ENCODE measurements around the gene DAP.
"Not testable (repeated sequence)": the region's sequence is repeated elsewhere in the genome, so short reads cannot be mapped to it uniquely, and the experiment has no call there.

DAP gene, protein sequence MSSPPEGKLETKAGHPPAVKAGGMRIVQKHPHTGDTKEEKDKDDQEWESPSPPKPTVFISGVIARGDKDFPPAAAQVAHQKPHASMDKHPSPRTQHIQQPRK

DNA sequence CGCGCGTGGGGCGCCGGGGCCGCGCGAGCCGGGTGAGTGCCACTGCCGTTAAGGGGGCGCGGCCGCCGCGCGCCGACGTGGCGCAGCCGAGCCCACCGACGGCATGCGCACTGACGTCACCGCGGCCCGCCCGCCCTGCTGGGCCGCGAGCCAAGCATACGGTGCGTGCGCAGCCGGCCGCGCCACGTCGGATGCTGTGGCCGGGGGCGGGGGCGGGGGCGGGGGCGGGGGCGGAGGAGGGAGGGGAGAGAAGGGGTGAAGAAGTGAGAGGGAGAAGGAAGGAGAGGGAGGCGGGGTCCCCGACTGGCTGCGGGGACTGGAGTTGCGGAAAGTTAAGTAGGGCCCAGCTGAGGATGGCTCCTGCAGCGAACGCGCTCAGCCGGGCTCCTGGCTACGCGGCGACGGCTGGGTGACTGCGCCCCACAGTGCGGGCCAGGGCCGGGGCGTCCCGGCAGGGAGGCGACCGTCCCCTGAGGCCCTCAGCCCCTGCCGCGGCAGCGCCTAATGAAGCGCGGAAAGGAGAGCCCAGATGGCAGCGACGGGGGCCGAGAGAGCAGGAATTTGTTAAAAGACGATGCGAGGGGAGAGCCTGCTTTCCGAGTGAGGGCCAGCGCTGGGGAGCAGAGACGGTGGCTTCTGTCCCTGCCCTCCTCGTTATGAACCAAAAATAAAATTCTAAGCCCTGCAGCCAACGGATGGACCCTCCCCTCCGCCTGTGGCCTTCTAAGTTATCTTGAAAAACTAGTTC is at the start of gene DAP:
Gene DAP (minus strand): TSS at position 50 of the 748 bp plus-strand sequence. CDS start 166 bp downstream, outside the sequence.
- in situ Hi-C loops (cut with MboI; ENCODE audit: low sequenced_read_pairs): no loop called here

DNA sequence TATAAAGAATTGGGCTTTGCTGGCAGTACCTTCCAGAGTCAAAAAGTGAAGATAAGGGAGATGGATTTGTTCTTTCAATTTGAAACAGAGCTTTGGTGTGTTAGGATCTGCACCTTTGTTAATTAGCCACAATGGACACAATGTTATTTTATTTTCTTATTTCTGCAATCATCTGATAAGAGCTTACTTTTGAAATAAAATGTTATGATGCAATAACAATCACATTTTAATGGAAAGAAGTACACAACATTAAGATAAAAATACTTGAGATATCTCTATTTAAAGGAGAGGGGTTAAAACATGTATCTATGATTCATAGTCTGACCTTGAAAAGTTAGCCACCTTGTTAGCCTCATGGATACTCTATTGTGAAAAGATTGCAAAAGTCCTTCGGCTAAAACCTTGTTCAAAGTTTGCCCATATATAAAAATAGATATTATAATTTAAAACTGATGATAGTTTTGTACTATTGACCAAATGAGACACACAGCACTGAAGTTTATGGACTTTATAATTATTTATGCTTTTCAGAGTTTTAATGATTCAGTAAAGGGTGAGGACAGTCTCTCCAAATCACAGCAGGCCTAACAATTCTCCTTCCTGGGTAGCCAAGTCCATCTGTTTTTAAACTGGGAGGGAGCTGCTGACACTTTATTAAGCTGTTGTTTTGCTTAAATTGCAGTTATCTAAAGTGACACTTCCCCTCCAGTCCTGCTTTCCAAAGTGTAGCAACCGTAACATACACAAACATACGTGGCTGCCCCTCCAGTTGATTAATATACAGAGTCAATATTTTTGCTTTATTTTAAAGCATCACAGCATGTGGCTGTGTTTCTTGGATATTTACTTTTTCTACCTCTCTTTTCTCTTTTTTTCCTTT is 47.6 kb upstream of the DAP start:
- in situ Hi-C loops (cut with MboI; ENCODE audit: low sequenced_read_pairs): no loop called here

DNA sequence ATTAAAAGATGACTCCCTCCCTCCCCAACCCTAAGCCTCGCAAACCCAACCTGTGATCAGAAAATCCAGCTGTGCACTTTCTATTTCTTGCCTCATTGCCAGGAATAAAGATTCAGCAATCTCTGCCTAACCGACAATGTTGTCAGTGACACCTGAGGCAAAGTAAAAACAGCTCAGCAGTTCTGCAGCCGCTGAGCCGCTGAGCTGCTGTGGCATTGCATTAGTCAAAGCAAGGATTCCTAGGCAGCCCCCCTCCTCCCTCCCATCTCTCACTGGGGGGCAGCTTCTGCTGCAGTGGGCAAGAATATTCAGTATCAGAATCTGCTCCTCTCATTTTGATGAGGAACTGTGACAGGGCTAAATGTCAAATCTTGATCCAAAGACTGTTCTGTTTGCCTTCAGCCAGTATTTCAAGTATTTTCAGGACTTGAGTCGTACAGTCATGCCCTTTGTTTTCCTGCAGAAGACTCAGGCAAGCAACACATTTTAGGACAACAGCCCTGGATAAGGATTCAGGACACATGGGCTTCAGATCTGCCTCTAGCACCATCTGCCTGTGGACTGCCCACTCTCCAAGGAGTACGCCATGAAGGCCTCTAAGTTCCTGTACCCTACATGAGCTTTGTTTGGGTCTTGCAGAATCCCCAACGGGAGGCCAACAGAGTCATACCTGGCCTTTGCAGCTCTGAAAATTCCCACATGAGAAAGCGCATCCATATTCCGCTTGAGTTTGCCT is 41.1 kb upstream of the DAP start:
- in situ Hi-C loops (cut with MboI; ENCODE audit: low sequenced_read_pairs): no loop called here

DNA sequence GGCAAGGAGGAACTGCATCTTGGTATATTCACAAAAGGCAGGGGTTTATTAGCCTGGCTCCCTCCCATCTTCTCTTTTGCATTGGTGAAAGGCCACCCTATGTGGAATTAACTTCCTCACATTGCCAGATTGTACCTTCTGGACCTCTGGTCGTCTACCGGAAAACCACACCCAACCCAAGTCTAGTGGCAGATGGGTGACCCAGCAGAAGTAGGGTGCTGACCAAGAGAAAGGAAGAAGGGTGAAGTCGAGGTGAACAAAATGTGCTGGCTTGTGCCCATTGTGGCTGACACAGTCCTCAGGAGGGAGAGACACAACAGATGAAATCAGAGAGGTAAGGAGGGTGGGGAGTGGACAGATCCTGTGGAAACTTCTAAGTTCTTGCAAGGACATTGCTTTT is 39.8 kb upstream of the DAP start:
- in situ Hi-C loops (cut with MboI; ENCODE audit: low sequenced_read_pairs): no loop called here

DNA sequence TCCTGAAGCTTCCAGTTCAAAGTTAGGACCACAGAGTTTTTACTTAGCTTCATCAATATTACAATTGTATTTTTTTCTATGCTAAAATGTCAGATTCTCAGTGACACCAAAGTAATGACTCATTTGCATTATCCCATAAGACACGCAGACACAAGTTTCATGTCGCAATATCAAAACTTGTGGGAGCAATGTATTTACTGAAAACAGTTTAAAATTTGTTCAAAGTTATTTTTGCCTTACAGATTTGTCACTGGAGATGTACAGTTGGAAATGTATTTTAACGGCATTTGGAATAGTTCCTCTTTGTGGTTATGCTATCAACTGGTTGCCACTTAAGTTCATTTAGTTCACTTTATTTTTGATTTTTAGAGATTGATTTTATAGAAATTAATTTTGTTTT is 36.2 kb upstream of the DAP start:
- in situ Hi-C loops (cut with MboI; ENCODE audit: low sequenced_read_pairs): no loop called here

DNA sequence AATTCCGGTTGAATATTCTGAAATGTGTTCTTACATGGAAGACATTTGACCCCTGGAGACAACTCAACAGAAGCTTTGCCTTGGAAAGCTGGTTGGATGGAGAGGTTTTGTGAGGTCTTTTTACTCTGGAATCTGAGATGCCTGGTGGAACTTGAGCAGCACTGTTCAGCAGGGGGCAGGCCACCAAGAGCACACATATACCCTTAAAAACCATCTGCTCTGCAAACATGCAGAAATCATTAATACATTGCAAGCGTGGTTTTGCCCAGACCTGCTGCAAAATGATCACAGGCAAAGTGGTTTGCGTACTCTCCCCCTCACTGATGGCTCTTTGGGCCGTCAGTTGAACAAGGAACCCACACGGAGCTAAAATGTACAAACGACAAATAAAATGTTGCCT is 32.8 kb upstream of the DAP start:
- in situ Hi-C loops (cut with MboI; ENCODE audit: low sequenced_read_pairs): no loop called here

DNA sequence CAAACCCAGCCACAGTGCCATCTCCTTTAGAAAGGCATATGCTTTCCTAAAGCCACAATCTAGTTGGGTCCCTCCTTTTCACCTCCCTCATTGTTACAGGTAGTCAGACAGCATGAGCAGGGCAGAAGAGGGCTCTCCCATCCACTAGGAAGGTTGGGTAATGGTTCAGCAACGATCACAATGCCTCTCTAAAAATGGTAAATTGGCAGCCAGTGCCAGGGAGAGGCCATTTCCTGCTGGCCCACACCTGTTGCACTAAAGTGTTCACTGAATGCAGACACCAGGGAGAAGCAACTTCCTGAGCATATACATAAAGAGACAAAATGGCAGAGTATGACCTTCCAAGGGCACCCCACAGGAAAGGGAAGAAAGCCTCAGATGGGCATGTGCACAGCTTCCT is 31.3 kb upstream of the DAP start:
- in situ Hi-C loops (cut with MboI; ENCODE audit: low sequenced_read_pairs): no loop called here

DNA sequence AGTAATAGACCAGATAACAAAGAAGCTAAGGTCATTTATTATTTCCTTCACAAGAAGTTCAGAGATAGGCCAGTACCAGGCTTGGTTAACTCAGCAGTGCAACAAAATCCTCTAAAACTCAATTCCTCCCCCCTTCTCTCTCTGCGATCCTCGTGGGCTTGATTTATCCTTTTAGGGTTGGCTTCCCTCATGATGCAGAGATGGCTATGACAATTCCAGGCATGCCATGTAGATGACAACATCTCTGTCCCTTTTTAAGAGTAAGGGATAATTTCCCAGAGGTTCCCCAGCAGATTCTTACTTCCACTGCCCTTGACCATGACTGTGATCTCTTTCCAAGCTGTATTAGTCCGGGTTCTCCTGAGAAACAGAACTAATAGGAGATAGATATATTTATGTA is 28.7 kb upstream of the DAP start:
- in situ Hi-C loops (cut with MboI; ENCODE audit: low sequenced_read_pairs): no loop called here

DNA sequence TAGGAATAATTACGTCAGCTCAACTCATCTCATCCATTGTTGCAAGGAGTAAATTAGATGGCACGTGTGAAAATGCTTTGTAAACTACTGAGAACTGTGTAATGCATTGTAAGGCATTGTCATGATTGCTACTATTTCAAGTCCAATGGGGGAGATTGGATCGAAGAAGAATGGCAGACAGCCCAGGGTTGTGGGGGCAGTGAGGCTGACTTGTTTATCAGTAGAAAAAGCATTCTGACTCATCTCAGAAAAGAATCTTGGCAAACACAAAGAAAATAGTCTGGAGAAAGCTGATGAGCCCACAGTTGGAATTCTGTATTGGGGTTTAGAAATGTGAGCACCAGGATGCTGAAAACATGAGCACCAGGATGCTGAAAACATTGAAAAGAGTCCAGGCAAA is 28.0 kb upstream of the DAP start:
- in situ Hi-C loops (cut with MboI; ENCODE audit: low sequenced_read_pairs): no loop called here

DNA sequence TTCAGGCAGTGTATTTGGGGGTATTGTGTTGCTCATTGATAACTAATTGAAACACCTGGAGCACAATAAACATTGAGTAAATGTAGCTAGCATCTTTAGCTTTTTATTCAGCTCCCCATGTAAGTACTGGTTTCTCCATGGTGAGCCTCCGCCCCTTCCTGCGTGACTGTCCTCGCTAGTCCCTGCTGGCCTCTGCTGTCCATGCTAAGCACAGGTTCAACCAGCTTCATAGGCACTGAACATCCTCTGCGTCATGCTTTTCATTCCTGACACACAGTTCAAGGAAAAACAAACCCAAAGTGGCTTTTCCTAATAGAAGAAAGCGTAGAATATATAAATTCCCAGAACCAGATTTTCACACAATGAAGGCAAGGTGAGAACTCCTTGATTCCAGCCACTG is 27.3 kb upstream of the DAP start:
- in situ Hi-C loops (cut with MboI; ENCODE audit: low sequenced_read_pairs): no loop called here

DNA sequence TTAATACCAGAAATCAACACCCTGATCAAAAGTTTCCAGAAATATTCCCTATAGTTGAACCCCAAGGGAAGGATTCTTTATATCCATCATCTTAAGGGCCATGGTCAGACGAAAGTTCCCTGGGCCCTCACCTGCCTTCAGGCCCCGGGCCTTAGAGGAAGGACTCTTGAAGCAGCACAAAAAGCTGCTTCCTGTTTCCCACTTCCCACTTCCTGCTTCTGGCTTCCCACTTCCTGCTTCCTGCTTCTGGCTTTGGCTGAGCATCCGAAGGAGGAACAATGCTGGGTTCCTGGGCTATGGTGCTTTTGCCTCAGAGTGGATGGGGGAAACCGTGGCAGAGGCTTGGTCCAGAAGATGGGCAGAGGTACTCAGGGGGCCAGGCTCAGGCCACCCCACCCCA is 25.8 kb upstream of the DAP start:
- in situ Hi-C loops (cut with MboI; ENCODE audit: low sequenced_read_pairs): no loop called here

DNA sequence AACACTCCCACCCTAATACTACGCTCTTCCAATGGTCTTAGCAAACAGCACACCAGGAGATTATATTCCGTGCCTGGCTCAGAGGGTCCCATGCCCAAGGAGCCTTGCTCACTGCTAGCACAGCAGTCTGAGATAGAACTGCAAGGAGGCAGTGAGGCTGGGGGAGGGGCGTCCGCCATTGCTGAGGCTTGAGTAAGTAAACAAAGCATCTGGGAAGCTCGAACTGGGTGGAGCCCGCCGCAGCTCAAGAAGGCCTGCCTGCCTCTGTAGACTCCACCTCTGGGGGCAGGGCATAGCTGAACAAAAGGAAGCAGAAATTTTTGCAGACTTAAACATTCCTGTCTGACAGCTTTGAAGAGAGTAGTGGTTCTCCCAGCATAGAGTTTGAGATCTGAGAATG is 19.2 kb upstream of the DAP start:
- in situ Hi-C loops (cut with MboI; ENCODE audit: low sequenced_read_pairs): not testable (repeated sequence)

DNA sequence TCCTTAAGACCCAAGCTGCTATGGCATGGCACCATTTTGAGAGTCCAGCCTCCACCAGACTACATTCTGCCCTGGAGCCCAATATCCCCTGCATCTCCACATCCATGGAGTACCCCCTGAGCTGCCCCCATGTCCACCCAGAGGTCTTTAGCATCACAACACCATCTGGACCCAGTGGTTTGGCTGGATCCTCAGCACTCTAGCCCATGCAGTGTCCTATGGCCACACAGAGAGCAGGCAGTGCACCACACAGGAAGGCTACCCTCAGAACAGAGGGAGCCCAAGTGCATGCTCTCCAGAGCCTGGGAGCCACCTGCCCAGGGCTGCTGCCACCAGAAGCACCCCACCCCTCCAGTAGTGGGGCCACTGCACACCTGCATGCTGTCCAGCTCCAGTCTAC is 18.6 kb upstream of the DAP start:
- in situ Hi-C loops (cut with MboI; ENCODE audit: low sequenced_read_pairs): no loop called here

DNA sequence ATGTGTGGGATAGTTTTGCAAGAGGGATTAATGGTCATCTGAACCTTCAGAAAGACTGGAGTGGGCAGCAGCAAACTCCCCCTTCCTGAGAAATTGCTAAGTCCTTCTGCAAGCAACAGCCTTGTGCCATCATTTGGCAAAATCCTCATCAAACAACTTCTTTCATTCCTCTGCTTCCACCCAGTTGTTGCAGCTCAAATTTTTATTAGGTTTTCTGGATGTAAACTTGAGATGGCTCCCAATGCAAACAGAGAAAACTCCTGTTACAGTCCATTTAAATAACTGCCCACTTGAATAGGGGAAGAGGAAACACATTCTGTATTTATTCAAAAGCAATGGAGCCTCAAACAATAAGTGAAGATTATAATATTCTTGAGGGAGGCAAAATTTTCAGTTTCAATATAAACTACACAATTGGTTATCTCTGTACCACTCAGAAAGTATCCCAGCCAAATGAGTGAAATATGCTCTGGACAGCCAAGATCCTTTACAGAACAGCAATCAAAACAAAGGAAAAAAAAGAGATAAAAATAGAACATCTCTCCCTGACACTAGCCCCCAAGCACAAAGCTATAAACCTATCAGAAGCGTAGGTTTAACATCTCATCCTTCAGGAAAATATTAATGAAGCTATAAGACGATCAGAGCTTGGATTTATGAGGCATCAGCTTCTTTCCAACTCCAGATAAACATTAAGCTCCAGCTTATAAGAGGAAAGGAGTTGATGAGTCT is 17.3 kb upstream of the DAP start:
- in situ Hi-C loops (cut with MboI; ENCODE audit: low sequenced_read_pairs): no loop called here

DNA sequence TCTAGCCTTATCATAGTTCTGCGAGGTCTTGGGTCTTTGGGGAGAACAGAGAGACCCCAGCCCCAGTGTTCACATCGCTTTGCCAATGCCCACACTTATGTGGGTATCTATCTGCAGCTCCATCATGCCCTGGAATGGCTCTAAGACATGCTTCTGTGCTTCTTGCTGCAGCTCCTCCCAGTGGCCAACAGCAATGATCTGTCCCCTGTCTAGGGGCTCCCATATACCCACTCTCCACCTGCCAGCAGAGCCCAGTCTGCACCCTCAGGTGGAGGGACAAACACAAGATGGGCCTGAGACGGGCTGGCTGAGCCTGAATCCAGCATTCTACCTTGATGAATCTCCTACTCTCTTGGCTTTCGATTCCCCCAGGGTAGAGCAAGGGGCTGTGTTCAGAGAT is 14.6 kb upstream of the DAP start:
- in situ Hi-C loops (cut with MboI; ENCODE audit: low sequenced_read_pairs): no loop called here

DNA sequence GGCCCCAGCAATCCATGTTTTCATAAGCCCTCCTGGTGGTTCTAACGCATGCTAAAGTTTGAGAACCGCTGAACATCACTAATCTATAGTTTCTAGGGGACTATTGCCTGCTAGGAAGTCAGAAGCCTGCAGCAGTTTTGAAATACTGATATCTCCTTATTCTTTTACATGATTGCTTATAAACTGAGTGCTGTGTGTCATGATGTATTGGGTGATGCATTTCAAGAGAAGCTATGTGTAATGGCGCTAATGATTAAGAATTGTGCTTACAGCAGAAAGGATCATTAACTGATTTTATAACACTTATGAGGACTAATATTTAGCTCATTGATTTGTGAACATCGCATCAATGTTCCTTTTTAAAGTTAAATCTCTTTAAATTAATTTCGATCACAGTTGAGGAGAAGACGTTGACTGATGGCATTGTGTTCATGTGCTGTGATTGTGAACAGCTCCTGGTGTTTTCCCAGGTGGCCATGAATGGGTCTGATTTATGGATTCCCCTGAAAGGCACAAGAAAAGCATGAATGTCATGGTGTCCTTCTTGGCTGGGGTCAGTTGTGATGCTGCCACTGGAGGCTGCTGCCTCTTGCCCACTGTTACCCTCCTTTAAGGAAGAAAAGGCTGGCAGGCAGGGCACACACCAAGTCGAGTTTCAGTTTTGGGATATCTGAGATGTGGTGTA is 12.0 kb upstream of the DAP start:
- in situ Hi-C loops (cut with MboI; ENCODE audit: low sequenced_read_pairs): no loop called here

DNA sequence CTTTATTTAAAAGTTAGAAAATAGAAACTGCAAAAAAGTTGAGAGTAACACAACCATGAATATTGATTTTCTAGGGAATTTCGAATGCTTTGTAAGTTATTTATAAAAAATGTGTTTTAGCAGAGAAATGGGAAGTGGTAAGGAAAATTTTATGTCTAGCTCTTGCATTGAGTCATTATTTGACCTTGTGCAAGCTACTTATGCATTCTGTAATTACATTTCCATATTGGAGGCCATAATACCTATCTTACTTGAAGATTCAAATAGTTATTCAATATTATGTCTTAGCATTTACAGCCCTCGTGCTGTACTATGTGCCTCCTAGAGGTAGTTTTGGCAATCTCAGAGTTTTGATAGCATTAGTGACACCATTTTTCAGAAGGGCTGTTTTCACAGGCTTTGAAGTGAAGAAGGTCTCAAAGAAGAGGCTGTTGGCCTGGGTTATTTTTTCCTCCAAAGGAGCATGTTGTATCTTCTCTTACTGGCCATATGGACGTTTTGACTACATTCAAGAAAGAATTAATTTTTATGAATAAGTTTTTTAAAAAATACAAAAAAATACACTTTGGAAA is 7.4 kb upstream of the DAP start:
- in situ Hi-C loops (cut with MboI; ENCODE audit: low sequenced_read_pairs): no loop called here

DNA sequence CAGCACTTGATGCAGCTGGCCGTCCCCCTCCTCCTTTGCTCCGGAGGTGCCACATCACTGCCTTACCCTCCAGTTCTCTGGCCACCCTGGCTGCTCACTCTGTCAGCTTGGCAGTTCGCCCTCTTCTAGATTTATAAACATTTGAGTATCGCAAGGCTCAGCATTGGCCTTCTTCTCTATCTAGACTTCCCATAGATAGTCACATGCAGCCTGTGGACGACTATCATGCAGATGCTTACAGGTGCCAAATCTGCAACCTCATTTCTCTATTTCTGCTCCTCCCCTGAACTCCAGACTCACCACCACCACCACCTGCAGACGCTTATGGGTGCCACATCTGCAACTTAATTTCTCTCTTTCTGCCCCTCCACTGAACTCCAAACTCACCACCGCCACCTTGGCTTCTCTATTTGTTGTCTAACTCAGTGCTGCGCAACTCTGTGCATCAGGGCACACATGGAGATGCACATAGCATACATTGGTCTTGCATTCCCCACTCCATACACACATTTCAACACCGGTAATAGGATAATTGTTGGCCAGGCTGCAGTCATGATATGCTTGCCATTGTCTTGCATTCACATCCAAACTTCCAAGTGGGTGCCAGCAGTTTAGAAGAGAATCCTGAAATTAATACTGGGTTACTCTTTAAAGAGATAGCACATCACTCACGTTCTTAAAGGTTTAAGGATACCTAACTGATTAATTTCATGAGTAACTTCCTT is 1.9 kb upstream of the DAP start:
- in situ Hi-C loops (cut with MboI; ENCODE audit: low sequenced_read_pairs): no loop called here

All from HL-60/S4 (cell line).